Measurements from ENCODE around the gene CASQ2.

DNA sequence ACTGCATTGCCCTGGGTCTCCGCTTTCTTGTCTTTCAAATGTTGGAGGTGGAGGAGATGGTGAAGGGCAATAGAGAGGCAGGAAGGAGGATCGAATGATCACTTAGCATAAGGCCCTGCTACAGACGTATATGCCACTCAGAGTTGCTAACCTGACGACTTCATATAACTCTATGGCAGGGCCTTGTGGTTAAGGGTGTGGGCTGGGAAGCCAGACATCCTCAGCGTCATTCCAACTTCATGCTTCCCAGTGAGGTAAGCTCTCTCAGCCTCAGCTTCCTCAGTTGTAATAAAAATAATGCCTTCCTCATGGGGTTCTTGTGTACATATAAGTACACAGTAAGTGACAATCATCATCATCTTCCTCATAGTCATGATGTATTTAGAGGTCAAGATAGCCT is 54.6 kb downstream of the CASQ2 start:
- TF ChIP-seq, protein P1, sequence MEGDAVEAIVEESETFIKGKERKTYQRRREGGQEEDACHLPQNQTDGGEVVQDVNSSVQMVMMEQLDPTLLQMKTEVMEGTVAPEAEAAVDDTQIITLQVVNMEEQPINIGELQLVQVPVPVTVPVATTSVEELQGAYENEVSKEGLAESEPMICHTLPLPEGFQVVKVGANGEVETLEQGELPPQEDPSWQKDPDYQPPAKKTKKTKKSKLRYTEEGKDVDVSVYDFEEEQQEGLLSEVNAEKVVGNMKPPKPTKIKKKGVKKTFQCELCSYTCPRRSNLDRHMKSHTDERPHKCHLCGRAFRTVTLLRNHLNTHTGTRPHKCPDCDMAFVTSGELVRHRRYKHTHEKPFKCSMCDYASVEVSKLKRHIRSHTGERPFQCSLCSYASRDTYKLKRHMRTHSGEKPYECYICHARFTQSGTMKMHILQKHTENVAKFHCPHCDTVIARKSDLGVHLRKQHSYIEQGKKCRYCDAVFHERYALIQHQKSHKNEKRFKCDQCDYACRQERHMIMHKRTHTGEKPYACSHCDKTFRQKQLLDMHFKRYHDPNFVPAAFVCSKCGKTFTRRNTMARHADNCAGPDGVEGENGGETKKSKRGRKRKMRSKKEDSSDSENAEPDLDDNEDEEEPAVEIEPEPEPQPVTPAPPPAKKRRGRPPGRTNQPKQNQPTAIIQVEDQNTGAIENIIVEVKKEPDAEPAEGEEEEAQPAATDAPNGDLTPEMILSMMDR (IDR thresholded peaks at IDR 0.05): no peak
- TF ChIP-seq POLR2A (IDR thresholded peaks at IDR 0.05): no peak

Measured in testis (tissue), 2 donors.